Nucleus accumbens (tissue), 56 donors: Measurements from ENCODE around the gene MAGI2.

Source experiments
- DNase-seq, 56 donors: peaks; one replicate each; lab custom pipeline; 2025; lab: John Stamatoyannopoulos, UW

The MAGI2 gene

GRCh38 chr7:78149787-78150186, 1303.7 kb downstream of the MAGI2 start:
- DNase-seq: no peak

GRCh38 chr7:78148166-78148894, 1305.1 kb downstream of the MAGI2 start:
- no peak for DNase-seq

- no peak for DNase-seq
Measured at GRCh38 chr7:78146546-78146945, 1306.9 kb downstream of the MAGI2 start.

- no peak for DNase-seq
Measured at GRCh38 chr7:78143661-78144060, 1309.8 kb downstream of the MAGI2 start.

- DNase-seq: peak in 1 of 56 donors; percentile 36
Measured at GRCh38 chr7:78141522-78142281, 1311.8 kb downstream of the MAGI2 start.

GRCh38 chr7:78140109-78140508, 1313.4 kb downstream of the MAGI2 start:
- no peak for DNase-seq

GRCh38 chr7:78139335-78139734, 1314.1 kb downstream of the MAGI2 start:
- DNase-seq: peak in 1 of 56 donors; percentile 40

GRCh38 chr7:78134774-78135173, 1318.7 kb downstream of the MAGI2 start:
- no peak for DNase-seq

GRCh38 chr7:78134256-78134655, 1319.2 kb downstream of the MAGI2 start:
- DNase-seq: no peak

GRCh38 chr7:78130446-78131215, 1322.8 kb downstream of the MAGI2 start:
- no peak for DNase-seq

- DNase-seq: no peak
Measured at GRCh38 chr7:78129865-78130264, 1323.6 kb downstream of the MAGI2 start.

GRCh38 chr7:78127009-78127408, 1326.5 kb downstream of the MAGI2 start:
- no peak for DNase-seq

GRCh38 chr7:78125884-78126283, 1327.6 kb downstream of the MAGI2 start:
- peak in 1 of 56 donors; percentile 12 for DNase-seq

GRCh38 chr7:78124216-78124615, 1329.3 kb downstream of the MAGI2 start:
- DNase-seq: no peak

GRCh38 chr7:78121888-78122287, 1331.6 kb downstream of the MAGI2 start:
- DNase-seq: no peak

- DNase-seq: no peak
Measured at GRCh38 chr7:78118470-78118869, 1335.0 kb downstream of the MAGI2 start.

- DNase-seq: no peak
Measured at GRCh38 chr7:78115876-78116275, 1337.6 kb downstream of the MAGI2 start.

GRCh38 chr7:78114993-78115392, 1338.5 kb downstream of the MAGI2 start:
- no peak for DNase-seq

GRCh38 chr7:78112488-78112887, 1341.0 kb downstream of the MAGI2 start:
- no peak for DNase-seq

- DNase-seq: no peak
Measured at GRCh38 chr7:78111386-78111785, 1342.1 kb downstream of the MAGI2 start.

GRCh38 chr7:78103475-78103874, 1350.0 kb downstream of the MAGI2 start:
- DNase-seq: no peak
